CD4-positive, alpha-beta T cell treated with Interleukin-2 at 100 ng/mL for 4 hours (primary cell): Measurements from ENCODE around the gene ATF3.
"Not testable (repeated sequence)": the region's sequence is repeated elsewhere in the genome, so short reads cannot be mapped to it uniquely, and the experiment has no call there.

Experiments used
- DNase-seq: peaks from one replicate; pipeline ENCODE4 v3.0.0-alpha.2; 2020; ENCODE audit warnings: low spot score

Gene ATF3

GRCh38 chr1:212628046-212628445 is 19.5 kb downstream of the ATF3 start:
- DNase-seq = no peak

- no peak for DNase-seq
These were observed 20.4 kb downstream of the ATF3 start for GRCh38 chr1:212628813-212629415.

- no peak for DNase-seq
These were observed 21.0 kb downstream of the ATF3 start for GRCh38 chr1:212629450-212630157.

- DNase-seq = peak; percentile 72
These were observed 21.8 kb downstream of the ATF3 start for GRCh38 chr1:212630158-212630900.

GRCh38 chr1:212633161-212633560 is 24.6 kb downstream of the ATF3 start:
- DNase-seq = no peak

GRCh38 chr1:212634252-212634651 is 25.7 kb downstream of the ATF3 start:
- DNase-seq = no peak

- no peak for DNase-seq
These were observed 26.6 kb downstream of the ATF3 start for GRCh38 chr1:212635141-212635631.

- no peak for DNase-seq
These were observed 29.3 kb downstream of the ATF3 start for GRCh38 chr1:212637902-212638301.

- DNase-seq = no peak
These were observed 30.1 kb downstream of the ATF3 start for GRCh38 chr1:212638492-212639151.

- DNase-seq = not testable (repeated sequence)
These were observed 31.0 kb downstream of the ATF3 start for GRCh38 chr1:212639524-212639923.

- DNase-seq = no peak
These were observed 31.8 kb downstream of the ATF3 start for GRCh38 chr1:212640223-212640878.

GRCh38 chr1:212641956-212642355 is 33.4 kb downstream of the ATF3 start:
- no peak for DNase-seq

- DNase-seq = no peak
These were observed 35.3 kb downstream of the ATF3 start for GRCh38 chr1:212643877-212644276.

- DNase-seq = no peak
These were observed 36.4 kb downstream of the ATF3 start for GRCh38 chr1:212644866-212645545.

- no peak for DNase-seq
These were observed 37.3 kb downstream of the ATF3 start for GRCh38 chr1:212645546-212646543.

- no peak for DNase-seq
These were observed 38.0 kb downstream of the ATF3 start for GRCh38 chr1:212646588-212646987.

- no peak for DNase-seq
These were observed 38.4 kb downstream of the ATF3 start for GRCh38 chr1:212647004-212647403.

- no peak for DNase-seq
These were observed 39.9 kb downstream of the ATF3 start for GRCh38 chr1:212648431-212648830.

- DNase-seq = no peak
These were observed 40.5 kb downstream of the ATF3 start for GRCh38 chr1:212649020-212649419.

- no peak for DNase-seq
These were observed 41.7 kb downstream of the ATF3 start for GRCh38 chr1:212650228-212650627.
